ENCODE measurements around the gene OGFRL1.

Gene OGFRL1

DNA sequence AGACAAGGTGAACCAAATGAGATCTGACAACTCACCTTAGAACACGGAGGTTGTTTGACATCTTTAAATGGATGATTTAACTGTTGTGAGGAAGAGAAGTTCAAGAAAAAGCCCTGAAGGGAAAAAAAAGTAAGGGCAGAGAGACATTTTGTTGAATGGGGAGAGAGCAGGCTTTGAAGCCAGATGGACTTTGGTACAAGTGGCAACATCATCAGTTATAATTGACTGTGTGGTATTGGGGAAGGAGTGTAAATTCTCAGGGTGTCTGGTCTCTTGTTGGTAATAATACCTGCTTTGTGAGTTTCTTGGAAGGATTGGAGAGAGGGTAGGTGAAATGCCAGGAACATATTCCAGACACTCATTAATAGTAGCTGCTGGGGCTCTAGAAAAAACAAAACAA is 21.6 kb downstream of the OGFRL1 start:
- Histone ChIP-seq H3K4me2 (ENCODE audit: low read length) (no peak overlapping the region), H3K4me1 (ENCODE audit: control insufficient read depth in 1 of 2, insufficient read depth in 2 of 2, low read length in 2 of 2) (no peaks in the 10 kb centered on the region), H3K27me3 (ENCODE audit: insufficient read depth, low read length) (no peaks in the 10 kb centered on the region), H3K79me2 (ENCODE audit: control insufficient read depth, insufficient read depth, low read length, poor library complexity) (no peaks in the 10 kb centered on the region), H3K9ac (ENCODE audit: low read length) (no peak overlapping the region), H4K8ac (ENCODE audit: low read depth, low read length) (no peak overlapping the region), H4K12ac (ENCODE audit: low read depth, low read length) (no peak overlapping the region), H3K27ac (ENCODE audit: low read depth, low read length) (no peak overlapping the region), H3K79me1 (ENCODE audit: low read length) (no peaks in the 10 kb centered on the region), H3K4me3 (ENCODE audit: low read depth, low read length) (no peak overlapping the region), H3K9me3 (ENCODE audit: insufficient read depth, low read depth, low read length) (no peaks in the 10 kb centered on the region), H4K91ac (ENCODE audit: low read depth, low read length) (no peak overlapping the region), H2AK5ac (ENCODE audit: low read length) (no peak overlapping the region), H2BK120ac (ENCODE audit: insufficient read depth, low read length, poor library complexity) (no peak overlapping the region), H2AFZ (ENCODE audit: insufficient read depth, low read length, poor library complexity) (no peak overlapping the region), H3K23ac (ENCODE audit: low read length) (no peak overlapping the region), H3K36me3 (ENCODE audit: control insufficient read depth in 1 of 2, insufficient read depth in 2 of 2, low read length in 2 of 2) (no peaks in the 10 kb centered on the region), H3K14ac (ENCODE audit: low read length) (no peak overlapping the region), H3K4ac (ENCODE audit: low read depth, low read length) (no peak overlapping the region), H2BK12ac (ENCODE audit: low read length) (no peak overlapping the region), H3K18ac (ENCODE audit: low read length) (no peak overlapping the region), H2BK5ac (ENCODE audit: low read depth, low read length, poor library complexity) (no peak overlapping the region)
- WGBS (ENCODE audit: extremely low coverage, insufficient coverage, insufficient read length), result no CpG with 5 or more reads among the region's 1 CpG
- no peak for DNase-seq

DNA sequence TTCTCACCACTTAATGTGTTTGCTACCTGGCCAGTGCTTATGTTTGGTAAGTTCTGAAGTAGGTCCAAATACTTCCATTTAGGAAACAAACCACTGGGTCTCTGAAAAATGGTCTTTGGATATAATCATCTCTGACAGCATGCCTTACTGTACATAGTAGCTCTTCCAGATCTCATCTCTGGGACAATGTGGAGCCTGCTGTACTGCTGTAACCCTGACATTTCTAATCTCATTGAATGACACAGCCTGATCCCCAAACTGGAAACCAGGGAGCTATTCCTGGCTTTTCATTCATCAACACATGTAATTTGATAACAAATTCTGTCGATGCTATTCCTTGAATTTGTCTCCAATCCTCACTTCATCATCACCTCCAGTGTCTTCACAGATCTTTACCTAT is 23.5 kb downstream of the OGFRL1 start:
- no peak for DNase-seq
- Histone ChIP-seq H3K79me2 (ENCODE audit: control insufficient read depth, insufficient read depth, low read length, poor library complexity) (no peaks in the 10 kb centered on the region), H4K12ac (ENCODE audit: low read depth, low read length) (no peak overlapping the region), H3K4me3 (ENCODE audit: low read depth, low read length) (no peak overlapping the region), H3K27me3 (ENCODE audit: insufficient read depth, low read length) (no peaks in the 10 kb centered on the region), H3K14ac (ENCODE audit: low read length) (no peak overlapping the region), H3K4ac (ENCODE audit: low read depth, low read length) (no peak overlapping the region), H2AFZ (ENCODE audit: insufficient read depth, low read length, poor library complexity) (no peak overlapping the region), H3K27ac (ENCODE audit: low read depth, low read length) (no peak overlapping the region), H3K9me3 (ENCODE audit: insufficient read depth, low read depth, low read length) (no peaks in the 10 kb centered on the region), H3K36me3 (ENCODE audit: control insufficient read depth in 1 of 2, insufficient read depth in 2 of 2, low read length in 2 of 2) (no peaks in the 10 kb centered on the region), H2BK12ac (ENCODE audit: low read length) (no peak overlapping the region), H3K4me1 (ENCODE audit: control insufficient read depth in 1 of 2, insufficient read depth in 2 of 2, low read length in 2 of 2) (no peaks in the 10 kb centered on the region), H2BK5ac (ENCODE audit: low read depth, low read length, poor library complexity) (no peak overlapping the region), H2AK5ac (ENCODE audit: low read length) (no peak overlapping the region), H3K9ac (ENCODE audit: low read length) (no peak overlapping the region), H3K18ac (ENCODE audit: low read length) (no peak overlapping the region), H3K4me2 (ENCODE audit: low read length) (no peak overlapping the region), H3K79me1 (ENCODE audit: low read length) (no peaks in the 10 kb centered on the region), H4K91ac (ENCODE audit: low read depth, low read length) (no peak overlapping the region), H4K8ac (ENCODE audit: low read depth, low read length) (no peak overlapping the region), H2BK120ac (ENCODE audit: insufficient read depth, low read length, poor library complexity) (no peak overlapping the region), H3K23ac (ENCODE audit: low read length) (no peak overlapping the region)
- WGBS (ENCODE audit: extremely low coverage, insufficient coverage, insufficient read length), result no CpG with 5 or more reads among the region's 1 CpG

DNA sequence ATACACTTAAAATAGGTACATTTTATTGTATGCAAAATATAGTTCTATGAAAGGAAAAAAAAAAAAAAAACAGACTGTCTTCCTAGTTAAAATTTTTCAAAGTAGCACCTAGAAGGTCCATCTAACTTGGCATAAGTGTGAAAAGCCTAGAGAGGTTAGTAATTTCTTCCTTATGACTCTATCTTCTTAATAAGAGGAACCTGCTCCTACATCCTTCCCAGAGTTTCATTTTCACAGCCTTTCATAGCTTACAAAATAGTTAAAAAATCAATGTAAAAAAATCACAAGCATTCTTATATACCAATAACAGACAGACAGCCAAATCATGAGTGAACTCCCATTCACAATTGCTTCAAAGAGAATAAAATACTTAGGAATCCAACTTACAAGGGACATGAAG is 28.8 kb downstream of the OGFRL1 start:
- H4K8ac ChIP-seq (ENCODE audit: low read depth, low read length), result no peak overlapping the region
- H3K79me2 ChIP-seq (ENCODE audit: control insufficient read depth, insufficient read depth, low read length, poor library complexity), result no peaks in the 10 kb centered on the region
- no peak overlapping the region for H3K27ac ChIP-seq (ENCODE audit: low read depth, low read length)
- H2BK12ac ChIP-seq (ENCODE audit: low read length), result no peak overlapping the region
- H3K14ac ChIP-seq (ENCODE audit: low read length), result no peak overlapping the region
- H2BK5ac ChIP-seq (ENCODE audit: low read depth, low read length, poor library complexity), result no peak overlapping the region
- H3K9me3 ChIP-seq (ENCODE audit: insufficient read depth, low read depth, low read length), result no peaks in the 10 kb centered on the region
- no peak overlapping the region for H3K18ac ChIP-seq (ENCODE audit: low read length)
- no peak overlapping the region for H3K4ac ChIP-seq (ENCODE audit: low read depth, low read length)
- H2AFZ ChIP-seq (ENCODE audit: insufficient read depth, low read length, poor library complexity), result no peak overlapping the region
- H3K79me1 ChIP-seq (ENCODE audit: low read length), result no peaks in the 10 kb centered on the region
- no peaks in the 10 kb centered on the region for H3K4me1 ChIP-seq (ENCODE audit: control insufficient read depth in 1 of 2, insufficient read depth in 2 of 2, low read length in 2 of 2)
- H3K27me3 ChIP-seq (ENCODE audit: insufficient read depth, low read length), result no peaks in the 10 kb centered on the region
- no peak overlapping the region for H2BK120ac ChIP-seq (ENCODE audit: insufficient read depth, low read length, poor library complexity)
- DNase-seq, result no peak
- no peak overlapping the region for H4K12ac ChIP-seq (ENCODE audit: low read depth, low read length)
- H4K91ac ChIP-seq (ENCODE audit: low read depth, low read length), result no peak overlapping the region
- H3K9ac ChIP-seq (ENCODE audit: low read length), result no peak overlapping the region
- H3K4me3 ChIP-seq (ENCODE audit: low read depth, low read length), result no peak overlapping the region
- no peaks in the 10 kb centered on the region for H3K36me3 ChIP-seq (ENCODE audit: control insufficient read depth in 1 of 2, insufficient read depth in 2 of 2, low read length in 2 of 2)
- no peak overlapping the region for H3K4me2 ChIP-seq (ENCODE audit: low read length)
- H3K23ac ChIP-seq (ENCODE audit: low read length), result no peak overlapping the region
- no peak overlapping the region for H2AK5ac ChIP-seq (ENCODE audit: low read length)

DNA sequence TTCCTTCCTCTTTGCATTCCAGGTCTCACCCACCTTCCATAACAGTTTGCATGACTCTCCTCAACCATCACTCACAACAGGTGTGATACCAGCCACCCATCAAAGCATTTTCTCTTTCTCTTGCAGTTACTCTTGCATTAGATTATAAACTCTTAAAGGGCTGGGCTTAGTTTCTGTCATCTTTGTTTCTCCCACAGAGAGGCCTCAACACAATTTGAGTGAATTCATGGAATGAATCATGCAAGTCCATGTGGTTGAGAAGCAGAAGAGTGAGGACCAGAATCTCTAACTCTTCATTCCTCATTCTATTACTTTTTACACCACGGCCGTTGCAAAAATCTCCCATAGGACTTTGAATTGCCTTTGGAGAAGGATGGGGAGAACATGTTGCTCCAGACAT is 31.4 kb downstream of the OGFRL1 start:
- no peak overlapping the region for H3K9ac ChIP-seq (ENCODE audit: low read length)
- WGBS (ENCODE audit: extremely low coverage, insufficient coverage, insufficient read length), result no CpG with 5 or more reads among the region's 2 CpGs
- H4K8ac ChIP-seq (ENCODE audit: low read depth, low read length), result no peak overlapping the region

DNA sequence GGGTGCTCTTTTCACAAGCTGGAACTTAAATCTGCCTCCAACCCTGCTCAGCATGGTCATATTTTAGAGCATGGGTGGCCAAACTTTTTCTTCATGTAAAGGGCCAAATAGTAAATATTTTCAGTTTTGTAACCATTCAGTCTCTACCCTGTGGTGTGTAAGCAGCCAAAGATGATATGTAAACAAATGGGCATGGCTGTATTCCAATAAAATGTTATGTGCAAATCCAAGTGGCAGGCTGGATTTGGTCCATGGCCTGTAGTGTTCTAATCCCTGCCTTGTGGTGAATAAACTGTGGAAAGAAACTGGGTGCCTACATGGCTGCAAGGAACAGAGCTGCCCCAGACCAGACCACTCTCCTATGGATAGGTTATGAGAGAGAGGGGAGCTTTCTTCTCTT is 32.7 kb downstream of the OGFRL1 start:
- H2BK12ac ChIP-seq (ENCODE audit: low read length), result no peak overlapping the region
- H3K36me3 ChIP-seq (ENCODE audit: control insufficient read depth in 1 of 2, insufficient read depth in 2 of 2, low read length in 2 of 2), result no peaks in the 10 kb centered on the region
- H4K91ac ChIP-seq (ENCODE audit: low read depth, low read length), result no peak overlapping the region
- no peak overlapping the region for H3K14ac ChIP-seq (ENCODE audit: low read length)
- no peak overlapping the region for H2AK5ac ChIP-seq (ENCODE audit: low read length)
- no peak overlapping the region for H3K18ac ChIP-seq (ENCODE audit: low read length)
- H3K4me2 ChIP-seq (ENCODE audit: low read length), result no peak overlapping the region
- H4K8ac ChIP-seq (ENCODE audit: low read depth, low read length), result no peak overlapping the region
- H2BK5ac ChIP-seq (ENCODE audit: low read depth, low read length, poor library complexity), result no peak overlapping the region
- H3K4me3 ChIP-seq (ENCODE audit: low read depth, low read length), result no peak overlapping the region
- H4K12ac ChIP-seq (ENCODE audit: low read depth, low read length), result no peak overlapping the region
- DNase-seq, result no peak
- H3K27me3 ChIP-seq (ENCODE audit: insufficient read depth, low read length), result no peaks in the 10 kb centered on the region
- no peak overlapping the region for H3K27ac ChIP-seq (ENCODE audit: low read depth, low read length)
- H3K9ac ChIP-seq (ENCODE audit: low read length), result no peak overlapping the region
- H2BK120ac ChIP-seq (ENCODE audit: insufficient read depth, low read length, poor library complexity), result no peak overlapping the region
- no peak overlapping the region for H2AFZ ChIP-seq (ENCODE audit: insufficient read depth, low read length, poor library complexity)
- H3K4ac ChIP-seq (ENCODE audit: low read depth, low read length), result no peak overlapping the region
- no peak overlapping the region for H3K23ac ChIP-seq (ENCODE audit: low read length)
- H3K79me1 ChIP-seq (ENCODE audit: low read length), result no peaks in the 10 kb centered on the region
- H3K9me3 ChIP-seq (ENCODE audit: insufficient read depth, low read depth, low read length), result no peaks in the 10 kb centered on the region
- H3K79me2 ChIP-seq (ENCODE audit: control insufficient read depth, insufficient read depth, low read length, poor library complexity), result no peaks in the 10 kb centered on the region
- no peaks in the 10 kb centered on the region for H3K4me1 ChIP-seq (ENCODE audit: control insufficient read depth in 1 of 2, insufficient read depth in 2 of 2, low read length in 2 of 2)

More for the DNA sequence above, 31.4 kb downstream of the OGFRL1 start:
- Histone ChIP-seq H3K23ac (ENCODE audit: low read length) (no peak overlapping the region), H3K4me2 (ENCODE audit: low read length) (no peak overlapping the region), H3K14ac (ENCODE audit: low read length) (no peak overlapping the region), H3K27ac (ENCODE audit: low read depth, low read length) (no peak overlapping the region), H3K9me3 (ENCODE audit: insufficient read depth, low read depth, low read length) (no peaks in the 10 kb centered on the region), H3K79me1 (ENCODE audit: low read length) (no peaks in the 10 kb centered on the region), H3K27me3 (ENCODE audit: insufficient read depth, low read length) (no peaks in the 10 kb centered on the region), H4K12ac (ENCODE audit: low read depth, low read length) (no peak overlapping the region), H2BK120ac (ENCODE audit: insufficient read depth, low read length, poor library complexity) (no peak overlapping the region), H2AFZ (ENCODE audit: insufficient read depth, low read length, poor library complexity) (no peak overlapping the region), H4K91ac (ENCODE audit: low read depth, low read length) (no peak overlapping the region), H3K4me3 (ENCODE audit: low read depth, low read length) (no peak overlapping the region), H2AK5ac (ENCODE audit: low read length) (no peak overlapping the region), H3K4ac (ENCODE audit: low read depth, low read length) (no peak overlapping the region), H3K4me1 (ENCODE audit: control insufficient read depth in 1 of 2, insufficient read depth in 2 of 2, low read length in 2 of 2) (no peaks in the 10 kb centered on the region), H2BK5ac (ENCODE audit: low read depth, low read length, poor library complexity) (no peak overlapping the region), H3K79me2 (ENCODE audit: control insufficient read depth, insufficient read depth, low read length, poor library complexity) (no peaks in the 10 kb centered on the region), H3K18ac (ENCODE audit: low read length) (no peak overlapping the region), H3K36me3 (ENCODE audit: control insufficient read depth in 1 of 2, insufficient read depth in 2 of 2, low read length in 2 of 2) (no peaks in the 10 kb centered on the region), H2BK12ac (ENCODE audit: low read length) (no peak overlapping the region)
- DNase-seq, result no peak

Measured in trophoblast cell (in vitro differentiated cells and primary cell).